Tibial nerve (tissue), 4 donors: ENCODE data around the gene GLP1R. TPM values are rescaled to one million over a fixed set of nuclear protein-coding genes. Genes with fewer than 3 reads are reported as not detected.

Experiments
- DNase-seq, 2 donors: peaks; one replicate each; pipeline ENCODE4 v3.0.0-alpha.2; 2019; ENCODE audit warnings: low spot score in 2 of 2
- H3K27ac ChIP-seq, 4 donors: fragments of 200-600 bp; sonication (generic) in 3 of 4; one replicate each; pipeline ENCODE4 v1.5.1; 2017 to 2019; ENCODE audit warnings: mild to moderate bottlenecking in 1 of 4
- H3K27me3 ChIP-seq, 2 donors: fragments of 200-600 bp; sonication (generic) in 1 of 2; one replicate each; pipeline versions ENCODE4 v1.5.1 to v1.6.0; 2017 to 2019
- H3K36me3 ChIP-seq, 3 donors: fragments of 200-600 bp; sonication (generic); one replicate each; pipeline ENCODE4 v1.5.1; 2018 to 2019
- H3K4me1 ChIP-seq, 4 donors: fragments of 200-600 bp; sonication (generic) in 3 of 4; one replicate each; pipeline ENCODE4 v1.5.1; 2017 to 2019
- H3K4me3 ChIP-seq, 4 donors: fragments of 200-600 bp; sonication (generic) in 3 of 4; one replicate each; pipeline ENCODE4 v1.5.1; 2017 to 2019; ENCODE audit warnings: mild to moderate bottlenecking in 1 of 4, moderate library complexity in 1 of 4
- H3K9me3 ChIP-seq, 4 donors: fragments of 200-600 bp; sonication (generic) in 3 of 4; one replicate each; pipeline ENCODE4 v1.5.1; 2017 to 2019
- CTCF ChIP-seq, 5 experiments: fragments of 200-600 bp in 3 of 5; fragments of 450-650 bp in 2 of 5; sonication (generic) in 3 of 5; IDR thresholded peaks; one replicate each; pipeline ENCODE4 v1.5.1; 2016 to 2019; ENCODE audit warnings: antibody characterized with exemption in 5 of 5, mild to moderate bottlenecking in 3 of 5, moderate library complexity in 2 of 5
- EP300 ChIP-seq, 2 donors: sonication (generic); formaldehyde crosslinking; IDR thresholded peaks; one replicate each; pipeline ENCODE4 v1.6.1; 2017; ENCODE audit warnings: antibody characterized with exemption in 2 of 2, mild to moderate bottlenecking in 1 of 2
- POLR2A ChIP-seq, 2 donors: fragments of 450-650 bp; IDR thresholded peaks; one replicate each; pipeline ENCODE4 v1.6.1; 2017; ENCODE audit warnings: antibody characterized with exemption in 2 of 2, mild to moderate bottlenecking in 2 of 2, moderate library complexity in 2 of 2
- WGBS, 2 donors: methylation state at CpG; one replicate each; pipeline ENCODE4 v1.1.5; 2018; 5-methylcytosine and 5-hydroxymethylcytosine counted together
- total RNA-seq, 4 donors: library from RNA; depleted of rRNA; stranded (reverse); fragments of >200 nt; gene quantifications; one replicate each; pipeline ENCODE4 v1.1.0, GENCODE V29; 2016

Gene GLP1R
- total RNA-seq, 4 donors from 2014 or later, result 0.20 to 4.2 (median 1.3) TPM

- DNase-seq, result no peak
- WGBS, 2 donors, result 70 to 74% methylated on average over 9 of the region's 9 CpGs
- Histone ChIP-seq H3K4me3 (no peak overlapping the region), H3K27ac (no peak overlapping the region), H3K4me1 (no peaks in the 10 kb centered on the region), H3K27me3 (peaks cover 0 to 24% of the 10 kb centered on the region in 2 donors), H3K9me3 (no peaks in the 10 kb centered on the region), H3K36me3 (no peaks in the 10 kb centered on the region)
- TF ChIP-seq CTCF (IDR thresholded peaks at IDR 0.05) (no peak), POLR2A (IDR thresholded peaks at IDR 0.05) (no peak), EP300 (IDR thresholded peaks at IDR 0.05) (no peak)
Observed at GRCh38 chr6:39054577-39055142, 6.1 kb downstream of the GLP1R start.

- no peak for DNase-seq
- Histone ChIP-seq H3K27ac (no peak overlapping the region), H3K36me3 (no peaks in the 10 kb centered on the region), H3K9me3 (no peaks in the 10 kb centered on the region), H3K27me3 (peaks cover 0 to 27% of the 10 kb centered on the region in 2 donors), H3K4me1 (no peaks in the 10 kb centered on the region), H3K4me3 (no peak overlapping the region)
- WGBS, 2 donors, result 81 to 83% methylated on average over 7 of the region's 7 CpGs
- no peak for TF ChIP-seq POLR2A (IDR thresholded peaks at IDR 0.05)
Observed at GRCh38 chr6:39055661-39056060, 7.1 kb downstream of the GLP1R start.

GRCh38 chr6:39056191-39056590 lies 7.6 kb downstream of the GLP1R start:
- peaks cover 0 to 27% of the 10 kb centered on the region in 2 donors for H3K27me3 ChIP-seq
- H3K36me3 ChIP-seq, result no peaks in the 10 kb centered on the region
- no peaks in the 10 kb centered on the region for H3K4me1 ChIP-seq
- TF ChIP-seq EP300 (IDR thresholded peaks at IDR 0.05), result no peak
- no peak for TF ChIP-seq CTCF (IDR thresholded peaks at IDR 0.05)
- no peak for TF ChIP-seq POLR2A (IDR thresholded peaks at IDR 0.05)
- H3K27ac ChIP-seq, result no peak overlapping the region
- no peaks in the 10 kb centered on the region for H3K9me3 ChIP-seq
- no peak for DNase-seq
- H3K4me3 ChIP-seq, result no peak overlapping the region
- WGBS, 2 donors, result 87 to 91% methylated on average over 5 of the region's 5 CpGs

GRCh38 chr6:39056681-39057080 lies 8.1 kb downstream of the GLP1R start:
- H3K4me1 ChIP-seq, result no peaks in the 10 kb centered on the region
- H3K27me3 ChIP-seq, result peaks cover 0 to 27% of the 10 kb centered on the region in 2 donors
- H3K36me3 ChIP-seq, result no peaks in the 10 kb centered on the region
- no peak for TF ChIP-seq EP300 (IDR thresholded peaks at IDR 0.05)
- TF ChIP-seq CTCF (IDR thresholded peaks at IDR 0.05), result no peak
- no peak for TF ChIP-seq POLR2A (IDR thresholded peaks at IDR 0.05)
- H3K4me3 ChIP-seq, result no peak overlapping the region
- H3K9me3 ChIP-seq, result no peaks in the 10 kb centered on the region
- DNase-seq, result no peak
- WGBS, 2 donors, result 89 to 90% methylated on average over 9 of the region's 9 CpGs
- no peak overlapping the region for H3K27ac ChIP-seq

- H3K27ac ChIP-seq, result no peak overlapping the region
- H3K27me3 ChIP-seq, result peaks cover 0 to 20% of the 10 kb centered on the region in 2 donors
- H3K9me3 ChIP-seq, result no peaks in the 10 kb centered on the region
- H3K4me1 ChIP-seq, result no peaks in the 10 kb centered on the region
- 50 to 64% methylated on average over 15 of the region's 17 CpGs for WGBS, 2 donors
- H3K4me3 ChIP-seq, result no peak overlapping the region
- no peaks in the 10 kb centered on the region for H3K36me3 ChIP-seq
- TF ChIP-seq EP300 (IDR thresholded peaks at IDR 0.05) (no peak), POLR2A (IDR thresholded peaks at IDR 0.05) (no peak), CTCF (IDR thresholded peaks at IDR 0.05) (no peak)
- no peak for DNase-seq
Observed at GRCh38 chr6:39057251-39058155, 8.9 kb downstream of the GLP1R start.
